ENCODE results near the gene AP3S2.

DNA sequence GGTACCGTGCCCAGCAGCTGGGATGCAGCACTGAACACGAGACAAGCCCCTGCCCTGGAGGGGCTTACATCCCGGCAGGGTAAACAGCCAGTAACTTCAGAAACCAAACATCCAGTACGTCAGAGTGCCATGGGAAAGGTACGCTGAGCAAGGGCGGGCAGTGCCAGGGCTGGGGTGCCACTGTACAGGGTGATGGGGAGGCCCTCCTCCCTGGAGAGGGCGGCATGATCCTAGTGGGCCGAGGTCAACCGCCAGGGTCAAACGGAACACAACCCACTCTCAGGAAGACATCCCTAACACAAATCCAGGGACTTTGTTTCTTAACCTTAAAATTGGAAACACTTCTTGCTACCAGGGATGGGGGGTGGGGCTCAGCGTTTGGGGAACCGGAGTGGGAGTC is 63.2 kb downstream of the AP3S2 start:
- TF ChIP-seq, protein P1, sequence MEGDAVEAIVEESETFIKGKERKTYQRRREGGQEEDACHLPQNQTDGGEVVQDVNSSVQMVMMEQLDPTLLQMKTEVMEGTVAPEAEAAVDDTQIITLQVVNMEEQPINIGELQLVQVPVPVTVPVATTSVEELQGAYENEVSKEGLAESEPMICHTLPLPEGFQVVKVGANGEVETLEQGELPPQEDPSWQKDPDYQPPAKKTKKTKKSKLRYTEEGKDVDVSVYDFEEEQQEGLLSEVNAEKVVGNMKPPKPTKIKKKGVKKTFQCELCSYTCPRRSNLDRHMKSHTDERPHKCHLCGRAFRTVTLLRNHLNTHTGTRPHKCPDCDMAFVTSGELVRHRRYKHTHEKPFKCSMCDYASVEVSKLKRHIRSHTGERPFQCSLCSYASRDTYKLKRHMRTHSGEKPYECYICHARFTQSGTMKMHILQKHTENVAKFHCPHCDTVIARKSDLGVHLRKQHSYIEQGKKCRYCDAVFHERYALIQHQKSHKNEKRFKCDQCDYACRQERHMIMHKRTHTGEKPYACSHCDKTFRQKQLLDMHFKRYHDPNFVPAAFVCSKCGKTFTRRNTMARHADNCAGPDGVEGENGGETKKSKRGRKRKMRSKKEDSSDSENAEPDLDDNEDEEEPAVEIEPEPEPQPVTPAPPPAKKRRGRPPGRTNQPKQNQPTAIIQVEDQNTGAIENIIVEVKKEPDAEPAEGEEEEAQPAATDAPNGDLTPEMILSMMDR (conservative IDR thresholded peaks at IDR 0.05; ENCODE audit: low read depth, low read length) = no peak
- TF ChIP-seq CEBPB (IDR thresholded peaks at IDR 0.05; ENCODE audit: low read depth, low read length) = no peak
- TF ChIP-seq, protein P2, sequence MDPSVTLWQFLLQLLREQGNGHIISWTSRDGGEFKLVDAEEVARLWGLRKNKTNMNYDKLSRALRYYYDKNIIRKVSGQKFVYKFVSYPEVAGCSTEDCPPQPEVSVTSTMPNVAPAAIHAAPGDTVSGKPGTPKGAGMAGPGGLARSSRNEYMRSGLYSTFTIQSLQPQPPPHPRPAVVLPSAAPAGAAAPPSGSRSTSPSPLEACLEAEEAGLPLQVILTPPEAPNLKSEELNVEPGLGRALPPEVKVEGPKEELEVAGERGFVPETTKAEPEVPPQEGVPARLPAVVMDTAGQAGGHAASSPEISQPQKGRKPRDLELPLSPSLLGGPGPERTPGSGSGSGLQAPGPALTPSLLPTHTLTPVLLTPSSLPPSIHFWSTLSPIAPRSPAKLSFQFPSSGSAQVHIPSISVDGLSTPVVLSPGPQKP (IDR thresholded peaks at IDR 0.05; ENCODE audit: borderline replicate concordance, low read depth, low read length) = no peak
- TF ChIP-seq MAFK (IDR thresholded peaks at IDR 0.05; ENCODE audit: low read depth, low read length) = no peak
- no peak for TF ChIP-seq POLR2A (IDR thresholded peaks at IDR 0.05; ENCODE audit: low read depth, low read length)
- no peak for TF ChIP-seq SMC3 (IDR thresholded peaks at IDR 0.05; ENCODE audit: low read depth, low read length)
- no peak for TF ChIP-seq FOS (IDR thresholded peaks at IDR 0.05; ENCODE audit: low read depth, low read length)
- no peak for TF ChIP-seq RFX5 (IDR thresholded peaks at IDR 0.05; ENCODE audit: low read depth, low read length)
